IMR-90 (cell line): Measurements from ENCODE around the gene GBX2.

Experiments used
- MAFK ChIP-seq: IDR thresholded peaks from 2 replicates; pipeline ENCODE4 v1.6.1; 2012; ENCODE audit warnings: low read depth, low read length, improper control_type of control experiment
- POLR2A ChIP-seq: IDR thresholded peaks from 2 replicates; pipeline ENCODE4 v1.6.1; 2012; ENCODE audit warnings: mild to moderate bottlenecking, low read depth, low read length
- RAD21 ChIP-seq: IDR thresholded peaks from 2 replicates; pipeline ENCODE4 v1.6.1; 2012; ENCODE audit warnings: low read length, improper control_type of control experiment
- RFX5 ChIP-seq: IDR thresholded peaks from 2 replicates; pipeline ENCODE4 v1.8.0; 2012; ENCODE audit warnings: low read depth, mild to moderate bottlenecking, low read length, moderate library complexity
- TF ChIP-seq, protein P1 (sequence below): fragments of 150-350 bp; IDR thresholded peaks from 2 replicates; pipeline ENCODE4 v1.6.1; 2017; ENCODE audit warnings: mild to moderate bottlenecking, antibody characterized with exemption, low read length, low read depth
- TF ChIP-seq, protein P2 (sequence below): conservative IDR thresholded peaks from 2 replicates; pipeline ENCODE4 v1.5.1; 2012; ENCODE audit warnings: mild to moderate bottlenecking, low read depth, low read length, improper control_type of control experiment
- TF ChIP-seq, protein P3 (sequence below): fragments of 150-350 bp; IDR thresholded peaks from 2 replicates; pipeline ENCODE4 v1.6.1; 2016; ENCODE audit warnings: low read depth, mild to moderate bottlenecking, low read length, moderate library complexity, borderline replicate concordance

DNA sequence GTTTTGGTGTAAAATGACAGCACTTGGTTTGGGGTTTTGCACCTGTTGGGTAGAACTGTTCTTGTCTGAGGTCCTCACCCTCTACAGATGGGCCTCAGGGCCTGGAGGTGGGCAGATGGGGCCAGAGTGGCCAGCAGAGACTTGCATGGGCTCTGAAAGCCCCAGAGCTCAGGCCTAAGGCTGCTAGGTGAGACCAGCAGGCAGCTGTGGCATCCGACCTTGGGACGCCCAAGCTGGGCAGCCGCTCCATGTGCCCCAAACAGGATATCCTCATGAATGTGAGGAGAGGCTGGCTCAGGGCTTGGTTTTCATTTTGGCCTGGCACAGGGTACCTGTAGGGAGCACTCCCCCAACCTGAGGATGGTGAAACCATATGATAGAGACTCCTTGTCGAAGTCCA lies 38.3 kb downstream of the GBX2 start:
- TF ChIP-seq RFX5 (no peak), POLR2A (no peak), RAD21 (no peak), MAFK (no peak)
- TF ChIP-seq, protein P1, sequence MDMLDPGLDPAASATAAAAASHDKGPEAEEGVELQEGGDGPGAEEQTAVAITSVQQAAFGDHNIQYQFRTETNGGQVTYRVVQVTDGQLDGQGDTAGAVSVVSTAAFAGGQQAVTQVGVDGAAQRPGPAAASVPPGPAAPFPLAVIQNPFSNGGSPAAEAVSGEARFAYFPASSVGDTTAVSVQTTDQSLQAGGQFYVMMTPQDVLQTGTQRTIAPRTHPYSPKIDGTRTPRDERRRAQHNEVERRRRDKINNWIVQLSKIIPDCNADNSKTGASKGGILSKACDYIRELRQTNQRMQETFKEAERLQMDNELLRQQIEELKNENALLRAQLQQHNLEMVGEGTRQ: no peak
- TF ChIP-seq, protein P2, sequence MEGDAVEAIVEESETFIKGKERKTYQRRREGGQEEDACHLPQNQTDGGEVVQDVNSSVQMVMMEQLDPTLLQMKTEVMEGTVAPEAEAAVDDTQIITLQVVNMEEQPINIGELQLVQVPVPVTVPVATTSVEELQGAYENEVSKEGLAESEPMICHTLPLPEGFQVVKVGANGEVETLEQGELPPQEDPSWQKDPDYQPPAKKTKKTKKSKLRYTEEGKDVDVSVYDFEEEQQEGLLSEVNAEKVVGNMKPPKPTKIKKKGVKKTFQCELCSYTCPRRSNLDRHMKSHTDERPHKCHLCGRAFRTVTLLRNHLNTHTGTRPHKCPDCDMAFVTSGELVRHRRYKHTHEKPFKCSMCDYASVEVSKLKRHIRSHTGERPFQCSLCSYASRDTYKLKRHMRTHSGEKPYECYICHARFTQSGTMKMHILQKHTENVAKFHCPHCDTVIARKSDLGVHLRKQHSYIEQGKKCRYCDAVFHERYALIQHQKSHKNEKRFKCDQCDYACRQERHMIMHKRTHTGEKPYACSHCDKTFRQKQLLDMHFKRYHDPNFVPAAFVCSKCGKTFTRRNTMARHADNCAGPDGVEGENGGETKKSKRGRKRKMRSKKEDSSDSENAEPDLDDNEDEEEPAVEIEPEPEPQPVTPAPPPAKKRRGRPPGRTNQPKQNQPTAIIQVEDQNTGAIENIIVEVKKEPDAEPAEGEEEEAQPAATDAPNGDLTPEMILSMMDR: no peak
- TF ChIP-seq, protein P3, sequence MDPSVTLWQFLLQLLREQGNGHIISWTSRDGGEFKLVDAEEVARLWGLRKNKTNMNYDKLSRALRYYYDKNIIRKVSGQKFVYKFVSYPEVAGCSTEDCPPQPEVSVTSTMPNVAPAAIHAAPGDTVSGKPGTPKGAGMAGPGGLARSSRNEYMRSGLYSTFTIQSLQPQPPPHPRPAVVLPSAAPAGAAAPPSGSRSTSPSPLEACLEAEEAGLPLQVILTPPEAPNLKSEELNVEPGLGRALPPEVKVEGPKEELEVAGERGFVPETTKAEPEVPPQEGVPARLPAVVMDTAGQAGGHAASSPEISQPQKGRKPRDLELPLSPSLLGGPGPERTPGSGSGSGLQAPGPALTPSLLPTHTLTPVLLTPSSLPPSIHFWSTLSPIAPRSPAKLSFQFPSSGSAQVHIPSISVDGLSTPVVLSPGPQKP: no peak
